HG03571 (cell line): ENCODE results near the gene DDX60.
"Not testable (repeated sequence)": the region's sequence is repeated elsewhere in the genome, so short reads cannot be mapped to it uniquely, and the experiment has no call there.

Experiments used
- ATAC-seq: cut with Tn5 transposase; IDR thresholded peaks from one replicate; pipeline ENCODE4 v1.9.1; 2021; ENCODE audit not compliant: unreplicated experiment

Gene DDX60

GRCh38 chr4:168213511-168213910, 105.0 kb downstream of the DDX60 start:
- not testable (repeated sequence) for ATAC-seq

- no peak for ATAC-seq
Observed at GRCh38 chr4:168212656-168213055, 105.9 kb downstream of the DDX60 start.

- no peak for ATAC-seq
Observed at GRCh38 chr4:168208957-168209614, 109.5 kb downstream of the DDX60 start.

GRCh38 chr4:168203233-168203911, 115.2 kb downstream of the DDX60 start:
- ATAC-seq: no peak

- no peak for ATAC-seq
Observed at GRCh38 chr4:168200685-168201084, 117.9 kb downstream of the DDX60 start.

- no peak for ATAC-seq
Observed at GRCh38 chr4:168199260-168199957, 119.1 kb downstream of the DDX60 start.

- ATAC-seq: no peak
Observed at GRCh38 chr4:168197926-168198325, 120.6 kb downstream of the DDX60 start.

GRCh38 chr4:168188754-168189153, 129.8 kb downstream of the DDX60 start:
- peak; percentile 45 for ATAC-seq

GRCh38 chr4:168183717-168184571, 134.6 kb downstream of the DDX60 start:
- no peak for ATAC-seq

GRCh38 chr4:168177546-168178149, 140.9 kb downstream of the DDX60 start:
- no peak for ATAC-seq

- ATAC-seq: no peak
Observed at GRCh38 chr4:168174308-168174707, 144.2 kb downstream of the DDX60 start.

- ATAC-seq: no peak
Observed at GRCh38 chr4:168167714-168168284, 150.8 kb downstream of the DDX60 start.
